ENCODE results near the gene TFDP1. TPM values are rescaled to one million over a fixed set of nuclear protein-coding genes. Genes with fewer than 3 reads are reported as not detected.

Gene TFDP1
- polyA plus RNA-seq, 1 of the 3 experiments (the other 2 are of a cell fraction), result 76.7 TPM

DNA sequence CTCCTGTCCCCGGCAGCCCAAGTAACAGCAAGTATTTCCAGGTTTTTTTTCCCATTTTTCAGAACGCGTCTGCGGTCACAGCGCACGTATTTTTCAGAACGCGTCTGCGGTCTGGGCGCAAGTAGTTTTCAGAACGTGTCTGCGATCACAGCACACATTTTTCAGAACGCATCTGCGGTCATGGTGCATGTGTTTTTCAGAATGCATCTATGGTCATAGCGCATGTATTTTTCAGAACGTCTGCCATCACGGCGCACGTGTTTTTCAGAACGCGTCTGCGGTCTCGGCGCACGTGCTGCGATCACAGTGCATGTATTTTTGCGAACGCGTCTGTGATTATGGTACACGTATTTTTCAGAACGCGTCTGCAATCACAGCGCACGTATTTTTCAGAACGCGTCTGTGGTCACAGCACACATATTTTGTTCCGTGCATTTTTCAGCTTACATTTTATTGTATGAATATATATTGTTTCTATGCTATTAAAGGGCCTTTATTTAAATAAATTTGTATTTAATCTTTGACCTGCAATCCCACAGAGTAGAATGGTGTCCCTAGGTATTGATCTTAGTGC, 53.7 kb downstream of the TFDP1 start:
- POLR2A ChIA-PET, result no interaction called here
- TF ChIP-seq RFX5 (IDR thresholded peaks at IDR 0.05; ENCODE audit: low read length), result no peak
- TF ChIP-seq CHD2 (IDR thresholded peaks at IDR 0.05; ENCODE audit: low read length, partially characterized antibody), result no peak
- no peak for TF ChIP-seq RCOR1 (IDR thresholded peaks at IDR 0.05; ENCODE audit: low read length)
- TF ChIP-seq JUND (IDR thresholded peaks at IDR 0.05), result no peak
- TF ChIP-seq SIN3A (IDR thresholded peaks at IDR 0.05; ENCODE audit: borderline replicate concordance, low read depth, low read length), result no peak
- TF ChIP-seq, protein P1, sequence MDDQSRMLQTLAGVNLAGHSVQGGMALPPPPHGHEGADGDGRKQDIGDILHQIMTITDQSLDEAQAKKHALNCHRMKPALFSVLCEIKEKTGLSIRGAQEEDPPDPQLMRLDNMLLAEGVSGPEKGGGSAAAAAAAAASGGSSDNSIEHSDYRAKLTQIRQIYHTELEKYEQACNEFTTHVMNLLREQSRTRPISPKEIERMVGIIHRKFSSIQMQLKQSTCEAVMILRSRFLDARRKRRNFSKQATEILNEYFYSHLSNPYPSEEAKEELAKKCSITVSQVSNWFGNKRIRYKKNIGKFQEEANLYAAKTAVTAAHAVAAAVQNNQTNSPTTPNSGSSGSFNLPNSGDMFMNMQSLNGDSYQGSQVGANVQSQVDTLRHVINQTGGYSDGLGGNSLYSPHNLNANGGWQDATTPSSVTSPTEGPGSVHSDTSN (IDR thresholded peaks at IDR 0.05), result no peak
- no peak for TF ChIP-seq GATA2 (CRISPR knock-in tag; IDR thresholded peaks at IDR 0.05)
- TF ChIP-seq, protein P2, sequence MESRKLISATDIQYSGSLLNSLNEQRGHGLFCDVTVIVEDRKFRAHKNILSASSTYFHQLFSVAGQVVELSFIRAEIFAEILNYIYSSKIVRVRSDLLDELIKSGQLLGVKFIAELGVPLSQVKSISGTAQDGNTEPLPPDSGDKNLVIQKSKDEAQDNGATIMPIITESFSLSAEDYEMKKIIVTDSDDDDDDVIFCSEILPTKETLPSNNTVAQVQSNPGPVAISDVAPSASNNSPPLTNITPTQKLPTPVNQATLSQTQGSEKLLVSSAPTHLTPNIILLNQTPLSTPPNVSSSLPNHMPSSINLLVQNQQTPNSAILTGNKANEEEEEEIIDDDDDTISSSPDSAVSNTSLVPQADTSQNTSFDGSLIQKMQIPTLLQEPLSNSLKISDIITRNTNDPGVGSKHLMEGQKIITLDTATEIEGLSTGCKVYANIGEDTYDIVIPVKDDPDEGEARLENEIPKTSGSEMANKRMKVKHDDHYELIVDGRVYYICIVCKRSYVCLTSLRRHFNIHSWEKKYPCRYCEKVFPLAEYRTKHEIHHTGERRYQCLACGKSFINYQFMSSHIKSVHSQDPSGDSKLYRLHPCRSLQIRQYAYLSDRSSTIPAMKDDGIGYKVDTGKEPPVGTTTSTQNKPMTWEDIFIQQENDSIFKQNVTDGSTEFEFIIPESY (IDR thresholded peaks at IDR 0.05; ENCODE audit: borderline replicate concordance, low read depth), result no peak
- Histone ChIP-seq H3K4me1 (ENCODE audit: control insufficient read depth in 1 of 2, insufficient read depth in 2 of 2, low read depth in 1 of 2, low read length in 1 of 2) (peaks cover 0 to 19% of the 10 kb centered on the region in 2 experiments; a peak in 2 of 4 replicates), H4K20me1 (ENCODE audit: insufficient read depth) (no peaks in the 10 kb centered on the region), H3K4me3 (ENCODE audit: low read depth in 2 of 2, low read length in 1 of 2) (no peak overlapping the region), H3K36me3 (replicated peaks in 1 of 2; ENCODE audit: control insufficient read depth in 1 of 2, insufficient read depth in 2 of 2, low read length in 1 of 2) (peaks cover 43 to 78% of the 10 kb centered on the region in 2 experiments), H3K4me2 (no peak overlapping the region), H3K27ac (ENCODE audit: low read depth in 2 of 2, low read length in 1 of 2) (no peak overlapping the region; a peak in 1 of 4 replicates), H3K9ac (no peak overlapping the region), H3K79me2 (ENCODE audit: insufficient read depth) (no peaks in the 10 kb centered on the region), H3K9me2 (no peaks in the 10 kb centered on the region), H3K27me3 (ENCODE audit: insufficient read depth) (no peaks in the 10 kb centered on the region), H2AFZ (ENCODE audit: low read depth) (no peak overlapping the region), H3K9me3 (no peaks in the 10 kb centered on the region), H3F3A (replicated peaks; ENCODE audit: insufficient read depth) (no peaks in the 10 kb centered on the region)
- no peak for DNase-seq
- WGBS (ENCODE audit: low lambda C conversion rate), result 97% methylated on average over 37 of the region's 37 CpGs
- CTCF ChIA-PET, result interaction anchor here (1.2 to 1.5 kb wide), 3 partner anchors 17 to 86 kb away, joined by 3 to 4 read pairs (median 4); no protein-coding TSS in a partner anchor

- H3K4me1 ChIP-seq (ENCODE audit: control insufficient read depth in 1 of 2, insufficient read depth in 2 of 2, low read depth in 1 of 2, low read length in 1 of 2), result peaks cover 0 to 19% of the 10 kb centered on the region in 2 experiments; a peak in 2 of 4 replicates
- H3K4me2 ChIP-seq, result no peak overlapping the region
- peaks cover 39 to 73% of the 10 kb centered on the region in 2 experiments for H3K36me3 ChIP-seq (replicated peaks in 1 of 2; ENCODE audit: control insufficient read depth in 1 of 2, insufficient read depth in 2 of 2, low read length in 1 of 2)
- no peak for DNase-seq
- H4K20me1 ChIP-seq (ENCODE audit: insufficient read depth), result no peaks in the 10 kb centered on the region
- WGBS (ENCODE audit: low lambda C conversion rate), result 93% methylated on average over 8 of the region's 8 CpGs
- H3K4me3 ChIP-seq (ENCODE audit: low read depth in 2 of 2, low read length in 1 of 2), result no peak overlapping the region
- no peaks in the 10 kb centered on the region for H3K9me2 ChIP-seq
- H3K27me3 ChIP-seq (ENCODE audit: insufficient read depth), result no peaks in the 10 kb centered on the region
- no peaks in the 10 kb centered on the region for H3K79me2 ChIP-seq (ENCODE audit: insufficient read depth)
- H3F3A ChIP-seq (replicated peaks; ENCODE audit: insufficient read depth), result peaks cover 4% of the 10 kb centered on the region
- H3K27ac ChIP-seq (ENCODE audit: low read depth in 2 of 2, low read length in 1 of 2), result peak overlapping the region in 1 of 2 experiments; percentile 92; a peak in 2 of 4 replicates
- no peak overlapping the region for H3K9ac ChIP-seq
- no peak overlapping the region for H2AFZ ChIP-seq (ENCODE audit: low read depth)
- CTCF ChIA-PET, result interaction anchor here (1.2 to 1.5 kb wide), 3 partner anchors 18 to 86 kb away, joined by 3 to 4 read pairs (median 4); no protein-coding TSS in a partner anchor
- TF ChIP-seq RFX5 (IDR thresholded peaks at IDR 0.05; ENCODE audit: low read length) (no peak), POLR2AphosphoS5 (IDR thresholded peaks at IDR 0.05; ENCODE audit: low read depth, low read length) (no peak), NFIC (IDR thresholded peaks at IDR 0.05; ENCODE audit: borderline replicate concordance) (no peak), TEAD4 (IDR thresholded peaks at IDR 0.05; ENCODE audit: borderline replicate concordance, insufficient read depth) (no peak), TCF12 (IDR thresholded peaks at IDR 0.05) (no peak), FOXM1 (IDR thresholded peaks at IDR 0.05; ENCODE audit: low read depth) (no peak), TAF1 (IDR thresholded peaks at IDR 0.05; ENCODE audit: borderline replicate concordance, low read depth, low read length) (no peak), USF1 (IDR thresholded peaks at IDR 0.05; ENCODE audit: borderline replicate concordance, low read depth) (no peak), JUND (IDR thresholded peaks at IDR 0.05) (no peak)
- TF ChIP-seq, protein P1 (IDR thresholded peaks at IDR 0.05), result no peak
- TF ChIP-seq, protein P2 (IDR thresholded peaks at IDR 0.05; ENCODE audit: borderline replicate concordance, low read depth), result no peak
- POLR2A ChIA-PET, result no interaction called here
- H3K9me3 ChIP-seq, result no peaks in the 10 kb centered on the region
Observed at GRCh38 chr13:113638806-113639205, 54.3 kb downstream of the TFDP1 start.

Measured in SK-N-SH (cell line).